Measurements from ENCODE around the gene USP34. TPM values are rescaled to one million over a fixed set of nuclear protein-coding genes. Genes with fewer than 3 reads are reported as not detected.

USP34 gene
- total and polyA plus RNA-seq, 2 of the 8 experiments (the other 6 are each of a cell fraction or from before 2014, with no cell fraction given) = 56.7 to 91.7 TPM

DNA sequence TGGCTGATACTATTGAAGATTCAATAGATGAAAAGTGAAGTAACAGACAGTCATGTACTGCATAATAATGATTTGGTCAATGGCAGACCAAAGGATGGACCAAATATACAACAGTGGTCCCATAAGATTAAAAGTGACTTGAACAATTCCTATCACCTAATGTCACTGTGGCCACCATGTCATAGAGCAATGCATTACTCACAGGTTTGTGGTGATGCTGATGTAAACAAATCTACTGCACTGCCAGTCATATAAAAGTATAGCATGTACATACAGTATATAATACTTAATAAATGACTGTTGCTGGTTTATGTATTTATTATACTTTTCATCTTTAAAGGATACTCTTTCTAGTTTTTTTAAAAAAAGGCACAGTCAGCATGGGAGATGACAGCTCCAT lies 99.9 kb downstream of the USP34 start:
- Histone ChIP-seq H3K27ac (ENCODE audit: low read depth, low read length) (no peak overlapping the region), H3K79me1 (ENCODE audit: low read depth, low read length) (no peaks in the 10 kb centered on the region; the same call in none of the 2 replicates), H3K4me2 (ENCODE audit: insufficient read depth in 1 of 2, low read depth in 2 of 2, low read length in 2 of 2) (no peak overlapping the region), H3K9me3 (ENCODE audit: insufficient read depth in 2 of 2, low read depth in 1 of 2, low read length in 1 of 2) (no peaks in the 10 kb centered on the region), H4K5ac (ENCODE audit: insufficient read length, low read depth, low read length) (no peak overlapping the region), H2BK15ac (ENCODE audit: low read length) (no peak overlapping the region), H3K9ac (replicated peaks in 1 of 4; ENCODE audit: extremely low read depth in 1 of 4, low read depth in 3 of 4, low read length in 3 of 4) (no peak overlapping the region), H3K27me3 (replicated peaks in 1 of 4; ENCODE audit: control insufficient read depth in 3 of 4, extremely low read depth in 1 of 4, insufficient read depth in 3 of 4, low read length in 3 of 4) (no peaks in the 10 kb centered on the region), H3K23me2 (ENCODE audit: low read depth, low read length) (no peaks in the 10 kb centered on the region), H2BK20ac (ENCODE audit: low read length) (no peak overlapping the region), H3K18ac (ENCODE audit: extremely low read depth, low read length) (no peak overlapping the region), H3K4me3 (ENCODE audit: extremely low read depth in 1 of 4, insufficient read depth in 2 of 4, low read depth in 3 of 4, low read length in 4 of 4) (no peak overlapping the region), H2BK5ac (ENCODE audit: low read depth, low read length) (no peak overlapping the region), H2BK12ac (ENCODE audit: low read depth, low read length) (no peak overlapping the region), H2BK120ac (replicated peaks; ENCODE audit: low read depth, low read length) (no peak overlapping the region), H3K4ac (replicated peaks; ENCODE audit: insufficient read length, low read depth, low read length) (no peak overlapping the region), H2AK5ac (ENCODE audit: low read depth, low read length) (no peak overlapping the region), H3K56ac (replicated peaks; ENCODE audit: insufficient read length, low read depth, low read length) (no peak overlapping the region), H4K8ac (ENCODE audit: extremely low read depth, insufficient read depth, low read length) (no peak overlapping the region), H3K14ac (ENCODE audit: insufficient read length) (no peak overlapping the region), H3K36me3 (ENCODE audit: control insufficient read depth in 2 of 4, insufficient read depth in 4 of 4, low read length in 3 of 4) (peaks cover 5 to 33% (median 10%) of the 10 kb centered on the region in 4 experiments; a peak in 6 of 8 replicates), H4K20me1 (replicated peaks in 1 of 2; ENCODE audit: control insufficient read depth in 1 of 2, insufficient read depth in 2 of 2, low read length in 2 of 2) (peaks cover 0 to 2% of the 10 kb centered on the region in 2 experiments), H3K79me2 (ENCODE audit: control insufficient read depth in 1 of 2, insufficient read depth in 2 of 2, low read length in 2 of 2) (peaks cover 0 to 7% of the 10 kb centered on the region in 2 experiments; a peak in 2 of 4 replicates), H3K23ac (ENCODE audit: insufficient read length) (no peak overlapping the region), H3K4me1 (replicated peaks in 1 of 4; ENCODE audit: control insufficient read depth in 3 of 4, insufficient read depth in 4 of 4, low read length in 3 of 4) (no peaks in the 10 kb centered on the region; a peak in 1 of 7 replicates), H2AFZ (ENCODE audit: low read length) (no peak overlapping the region), H4K91ac (replicated peaks; ENCODE audit: insufficient read length, low read length) (no peak overlapping the region)
- no peak for DNase-seq (ENCODE audit: low read depth in 1 of 2, low spot score in 2 of 2)
- TF ChIP-seq, protein P1, sequence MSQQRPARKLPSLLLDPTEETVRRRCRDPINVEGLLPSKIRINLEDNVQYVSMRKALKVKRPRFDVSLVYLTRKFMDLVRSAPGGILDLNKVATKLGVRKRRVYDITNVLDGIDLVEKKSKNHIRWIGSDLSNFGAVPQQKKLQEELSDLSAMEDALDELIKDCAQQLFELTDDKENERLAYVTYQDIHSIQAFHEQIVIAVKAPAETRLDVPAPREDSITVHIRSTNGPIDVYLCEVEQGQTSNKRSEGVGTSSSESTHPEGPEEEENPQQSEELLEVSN (IDR thresholded peaks at IDR 0.05) = no peak
- TF ChIP-seq, protein P2, sequence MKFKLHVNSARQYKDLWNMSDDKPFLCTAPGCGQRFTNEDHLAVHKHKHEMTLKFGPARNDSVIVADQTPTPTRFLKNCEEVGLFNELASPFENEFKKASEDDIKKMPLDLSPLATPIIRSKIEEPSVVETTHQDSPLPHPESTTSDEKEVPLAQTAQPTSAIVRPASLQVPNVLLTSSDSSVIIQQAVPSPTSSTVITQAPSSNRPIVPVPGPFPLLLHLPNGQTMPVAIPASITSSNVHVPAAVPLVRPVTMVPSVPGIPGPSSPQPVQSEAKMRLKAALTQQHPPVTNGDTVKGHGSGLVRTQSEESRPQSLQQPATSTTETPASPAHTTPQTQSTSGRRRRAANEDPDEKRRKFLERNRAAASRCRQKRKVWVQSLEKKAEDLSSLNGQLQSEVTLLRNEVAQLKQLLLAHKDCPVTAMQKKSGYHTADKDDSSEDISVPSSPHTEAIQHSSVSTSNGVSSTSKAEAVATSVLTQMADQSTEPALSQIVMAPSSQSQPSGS (IDR thresholded peaks at IDR 0.05; ENCODE audit: low read length) = no peak
- no peak for TF ChIP-seq CHD1 (IDR thresholded peaks at IDR 0.05; ENCODE audit: low read depth, low read length)
- TF ChIP-seq TAF7 (optimal IDR thresholded peaks at IDR 0.05; ENCODE audit: borderline replicate concordance, low read depth, low read length) = no peak
- no peak for TF ChIP-seq POU5F1 (IDR thresholded peaks at IDR 0.05; ENCODE audit: low read depth, low read length)
- no peak for TF ChIP-seq TCF12 (IDR thresholded peaks at IDR 0.05; ENCODE audit: low read depth, low read length)
- no peak for TF ChIP-seq TBP (IDR thresholded peaks at IDR 0.05; ENCODE audit: low read depth, low read length)
- TF ChIP-seq ZNF274 (IDR thresholded peaks at IDR 0.05; ENCODE audit: borderline replicate concordance, extremely low read depth, low read length) = no peak
- TF ChIP-seq BRCA1 (IDR thresholded peaks at IDR 0.05; ENCODE audit: low read depth, low read length) = no peak
- no peak for TF ChIP-seq NRF1 (IDR thresholded peaks at IDR 0.05; ENCODE audit: low read depth, low read length)
- ChIA-PET CTCF (ENCODE audit: partially characterized antibody) (interaction anchor here (0.6 kb wide), 1 partner anchor 13 kb away, joined by 3 read pairs; no protein-coding TSS in a partner anchor), POLR2A (ENCODE audit: partially characterized antibody) (no interaction called here)
- no peak for FAIRE-seq

Data from H1 (cell line).